CD14-positive monocyte (primary cell): ENCODE results near the gene PUM1. TPM values are rescaled to one million over a fixed set of nuclear protein-coding genes. Genes with fewer than 3 reads are reported as not detected.

Source experiments
- DNase-seq, 3 donors: peaks; one replicate each; pipeline ENCODE4 v3.0.0-alpha.2; 2011 to 2022
- H2AFZ ChIP-seq: 2 replicates; pipeline ENCODE4 v1.6.0; 2012; ENCODE audit warnings: mild to moderate bottlenecking, low read depth, low read length, inconsistent platforms; ENCODE audit not compliant: insufficient read depth, poor library complexity, severe bottlenecking
- H3K27ac ChIP-seq, 2 donors: 1 replicate in 1 of 2; 2 replicates in 1 of 2; pipeline ENCODE4 v1.5.1; 2012 to 2013; ENCODE audit warnings: low read length in 2 of 2, control low read depth in 1 of 2, inconsistent platforms in 1 of 2, low read depth in 1 of 2, mild to moderate bottlenecking in 1 of 2
- H3K27me3 ChIP-seq, 2 donors: one replicate each; pipeline versions ENCODE4 v1.6.0 to v1.6.1; 2011 to 2013; ENCODE audit warnings: low read length in 2 of 2; ENCODE audit not compliant: control insufficient read depth in 2 of 2, insufficient read depth in 2 of 2
- H3K36me3 ChIP-seq, 2 donors: replicated peaks in 1 of 2; 1 replicate in 1 of 2; 2 replicates in 1 of 2; pipeline versions ENCODE4 v1.5.1 to v1.6.1; 2012 to 2013; ENCODE audit warnings: low read length in 2 of 2, control low read depth in 1 of 2, inconsistent platforms in 1 of 2, mild to moderate bottlenecking in 1 of 2; ENCODE audit not compliant: insufficient read depth in 2 of 2, control insufficient read depth in 1 of 2
- H3K4me1 ChIP-seq, 2 donors: 1 replicate in 1 of 2; 2 replicates in 1 of 2; pipeline versions ENCODE4 v1.5.1 to v1.6.1; 2012 to 2013; ENCODE audit warnings: low read length in 2 of 2, control low read depth in 1 of 2, inconsistent platforms in 1 of 2, mild to moderate bottlenecking in 1 of 2, moderate library complexity in 1 of 2; ENCODE audit not compliant: insufficient read depth in 2 of 2, control insufficient read depth in 1 of 2
- H3K4me2 ChIP-seq: replicated peaks from 2 replicates; pipeline ENCODE3; 2012; ENCODE audit warnings: low read length, moderate library complexity, mild to moderate bottlenecking; ENCODE audit not compliant: poor library complexity, severe bottlenecking; ENCODE audit errors: extremely low read depth
- H3K4me3 ChIP-seq, 3 experiments: fragments of 200-600 bp in 1 of 3; sonication (generic) in 1 of 3; replicated peaks in 1 of 3; 1 replicate in 2 of 3; 2 replicates in 1 of 3; pipeline ENCODE4 v1.5.1; 2011 to 2013; ENCODE audit warnings: low read length in 3 of 3, mild to moderate bottlenecking in 3 of 3, control low read depth in 2 of 3, low read depth in 2 of 3, inconsistent platforms in 1 of 3, moderate library complexity in 1 of 3
- H3K79me2 ChIP-seq: 2 replicates; pipeline ENCODE4 v1.6.0; 2012; ENCODE audit warnings: mild to moderate bottlenecking, control low read depth, inconsistent platforms, low read length, moderate library complexity; ENCODE audit not compliant: insufficient read depth
- H3K9ac ChIP-seq: 2 replicates; pipeline ENCODE4 v1.6.0; 2017; ENCODE audit warnings: low read length, mild to moderate bottlenecking; ENCODE audit not compliant: insufficient read depth, poor library complexity, severe bottlenecking
- H3K9me3 ChIP-seq, 2 donors: replicated peaks in 1 of 2; 1 replicate in 1 of 2; 2 replicates in 1 of 2; pipeline versions ENCODE4 v1.5.1 to v1.6.1; 2012 to 2013; ENCODE audit warnings: low read length in 2 of 2, control low read depth in 1 of 2; ENCODE audit not compliant: control insufficient read depth in 1 of 2, insufficient read depth in 1 of 2
- H4K20me1 ChIP-seq: 2 replicates; pipeline ENCODE4 v1.6.0; 2012; ENCODE audit warnings: mild to moderate bottlenecking, low read length, control low read depth, moderate library complexity; ENCODE audit not compliant: insufficient read depth
- H3K27ac Mint-ChIP-seq, 7 donors: one replicate each; pipeline ENCODE4 v1.8.0; 2020; ENCODE audit warnings: mild to moderate bottlenecking in 7 of 7, mixed read lengths in 7 of 7, moderate library complexity in 6 of 7, inconsistent platforms in 2 of 7
- H3K27me3 Mint-ChIP-seq, 3 donors: one replicate each; pipeline ENCODE4 v1.8.0; 2021 to 2022; ENCODE audit warnings: low read depth in 3 of 3, mild to moderate bottlenecking in 3 of 3, mixed read lengths in 3 of 3, moderate library complexity in 3 of 3, inconsistent platforms in 1 of 3
- H3K36me3 Mint-ChIP-seq, 2 donors: one replicate each; pipeline ENCODE4 v1.8.0; 2020; ENCODE audit warnings: mixed read lengths in 2 of 2, inconsistent platforms in 1 of 2, mild to moderate bottlenecking in 1 of 2
- H3K4me1 Mint-ChIP-seq: one replicate; pipeline ENCODE4 v1.8.0; 2020; ENCODE audit warnings: mild to moderate bottlenecking, mixed read lengths
- H3K4me3 Mint-ChIP-seq, 2 donors: one replicate each; pipeline ENCODE4 v1.8.0; 2020; ENCODE audit warnings: mild to moderate bottlenecking in 2 of 2, mixed read lengths in 2 of 2, moderate library complexity in 1 of 2
- H3K9me3 Mint-ChIP-seq, 7 donors: one replicate each; pipeline ENCODE4 v1.8.0; 2020 to 2022; ENCODE audit warnings: mixed read lengths in 7 of 7, mild to moderate bottlenecking in 6 of 7, moderate library complexity in 6 of 7, inconsistent platforms in 2 of 7
- CTCF ChIP-seq: fragments of 200-600 bp; IDR thresholded peaks from one replicate; pipeline ENCODE4 v1.8.0; 2022; ENCODE audit warnings: antibody characterized with exemption, mild to moderate bottlenecking
- WGBS: methylation state at CpG from one replicate; pipeline ENCODE4 v1.1.5; 2013; ENCODE audit warnings: missing lambda C conversion rate; ENCODE audit not compliant: insufficient coverage; 5-methylcytosine and 5-hydroxymethylcytosine counted together
- intact Hi-C, 2 donors: fragments of 100-400 bp; cut with micrococcal nuclease; formaldehyde crosslinking; loops; one replicate each; pipeline versions ENCODE4 v1.15.0 to v1.15.1; 2023
- polyA plus RNA-seq, 3 donors: library from polyadenylated mRNA; depleted of rRNA in 1 of 3; unstranded in 2 of 3; stranded (reverse) in 1 of 3; fragments of 300-500 nt in 2 of 3; fragments of >200 nt in 1 of 3; fragmentation: Illumina TruSeq in 2 of 3; gene quantifications; 1 replicate in 2 of 3; 2 replicates in 1 of 3; pipeline ENCODE4 v1.2.3, GENCODE V29; 2012 to 2021

PUM1 gene
- polyA plus RNA-seq, 3 donors: 55.0 to 86.1 (median 62.4) TPM

- Histone ChIP-seq H3K9ac (no peak overlapping the region), H3K4me2 (no peak overlapping the region), H3K27ac (no peak overlapping the region), H4K20me1 (peaks cover 75% of the 10 kb centered on the region), H3K4me3 (no peak overlapping the region), H3K4me1 (no peaks in the 10 kb centered on the region), H3K9me3 (no peaks in the 10 kb centered on the region), H3K27me3 (no peaks in the 10 kb centered on the region), H2AFZ (no peak overlapping the region), H3K36me3 (peaks cover 83 to 95% of the 10 kb centered on the region in 2 donors), H3K79me2 (peaks cover 7% of the 10 kb centered on the region)
- Mint-ChIP-seq H3K27me3 (no peaks in the 10 kb centered on the region), H3K4me1 (no peaks in the 10 kb centered on the region), H3K4me3 (no peak overlapping the region), H3K9me3 (no peaks in the 10 kb centered on the region), H3K27ac (peak overlapping the region in 3 of 7 donors; percentile 5 to 47 (median 25)), H3K36me3 (peaks cover 81 to 92% of the 10 kb centered on the region in 2 donors)
- TF ChIP-seq CTCF: no peak
- 100% methylated on average over 1 of the region's 3 CpGs for WGBS
- intact Hi-C loops: no loop called here
- DNase-seq: no peak
Observed at GRCh38 chr1:30948278-30948677, 117.2 kb downstream of the PUM1 start.

- peaks cover 77 to 93% of the 10 kb centered on the region in 2 donors for H3K36me3 Mint-ChIP-seq
- DNase-seq: no peak
Observed at GRCh38 chr1:30947212-30947611, 118.3 kb downstream of the PUM1 start.

More at GRCh38 chr1:30947212-30947611, 118.3 kb downstream of the PUM1 start:
- Histone ChIP-seq H3K9ac (no peak overlapping the region), H4K20me1 (peaks cover 75% of the 10 kb centered on the region), H3K27ac (peak overlapping the region in 1 of 2 donors; percentile 17), H3K4me1 (no peaks in the 10 kb centered on the region), H3K9me3 (no peaks in the 10 kb centered on the region), H3K79me2 (peaks cover 7% of the 10 kb centered on the region), H3K4me3 (no peak overlapping the region), H3K27me3 (no peaks in the 10 kb centered on the region), H2AFZ (no peak overlapping the region), H3K36me3 (peaks cover 84 to 97% of the 10 kb centered on the region in 2 donors), H3K4me2 (no peak overlapping the region)
- Mint-ChIP-seq H3K4me3 (no peak overlapping the region), H3K27me3 (no peaks in the 10 kb centered on the region), H3K4me1 (no peaks in the 10 kb centered on the region), H3K9me3 (no peaks in the 10 kb centered on the region), H3K27ac (no peak overlapping the region)
- TF ChIP-seq CTCF: no peak
- intact Hi-C loops: no loop called here
